Mononuclear cell (primary cell): Measurements from ENCODE around the gene KIF2C. TPM values are rescaled to one million over a fixed set of nuclear protein-coding genes. Genes with fewer than 3 reads are reported as not detected.
"Not testable (repeated sequence)": the region's sequence is repeated elsewhere in the genome, so short reads cannot be mapped to it uniquely, and the experiment has no call there.

ENCODE experiments used
- H3K27me3 ChIP-seq: 2 replicates; pipeline ENCODE4 v1.6.0; 2011; ENCODE audit warnings: low read length, control low read depth; ENCODE audit not compliant: insufficient read depth
- H3K4me1 ChIP-seq: 2 replicates; pipeline ENCODE4 v1.5.1; 2011; ENCODE audit warnings: mild to moderate bottlenecking, low read length, control low read depth; ENCODE audit not compliant: insufficient read depth
- H3K4me3 ChIP-seq: 2 replicates; pipeline ENCODE4 v1.5.1; 2011; ENCODE audit warnings: mild to moderate bottlenecking, low read length, moderate library complexity
- H3K9me3 ChIP-seq: 2 replicates; pipeline ENCODE4 v1.5.1; 2011; ENCODE audit warnings: low read depth, mild to moderate bottlenecking, control low read depth, low read length
- total RNA-seq: library from RNA; depleted of rRNA; stranded (reverse); fragments of >200 nt; gene quantifications from one replicate; pipeline ENCODE4 v1.2.3, GENCODE V29; 2012

KIF2C gene
- total RNA-seq, 1 donor, result 0.21 TPM

GRCh38 chr1:44724955-44725698, 14.5 kb upstream of the KIF2C start:
- H3K9me3 ChIP-seq, result no peaks in the 10 kb centered on the region
- no peaks in the 10 kb centered on the region for H3K27me3 ChIP-seq
- H3K4me3 ChIP-seq, result no peak overlapping the region
- peaks cover 76% of the 10 kb centered on the region for H3K4me1 ChIP-seq

- Histone ChIP-seq H3K27me3 (no peaks in the 10 kb centered on the region), H3K4me1 (peaks cover 42% of the 10 kb centered on the region), H3K4me3 (peak within 1 kb of the TSS; percentile 26), H3K9me3 (no peaks in the 10 kb centered on the region)
These were observed 8.7 kb upstream of the KIF2C start, which contains the start of gene RNU5D-1 for GRCh38 chr1:44730741-44731512. RNU5D-1 (minus strand) TSS chr1:44731170.

- H3K4me1 ChIP-seq, result peaks cover 32% of the 10 kb centered on the region
- H3K4me3 ChIP-seq, result no peak overlapping the region
- H3K9me3 ChIP-seq, result no peaks in the 10 kb centered on the region
- H3K27me3 ChIP-seq, result no peaks in the 10 kb centered on the region
These were observed 6.3 kb upstream of the KIF2C start for GRCh38 chr1:44733365-44733764.

GRCh38 chr1:44733784-44734183, 5.9 kb upstream of the KIF2C start:
- Histone ChIP-seq H3K4me3 (no peak overlapping the region), H3K27me3 (no peaks in the 10 kb centered on the region), H3K9me3 (no peaks in the 10 kb centered on the region), H3K4me1 (peaks cover 30% of the 10 kb centered on the region)

- Histone ChIP-seq H3K9me3 (no peaks in the 10 kb centered on the region), H3K27me3 (no peaks in the 10 kb centered on the region), H3K4me3 (no peak overlapping the region), H3K4me1 (peaks cover 27% of the 10 kb centered on the region)
These were observed 3.6 kb upstream of the KIF2C start for GRCh38 chr1:44735992-44736391.

GRCh38 chr1:44738953-44739306, 707 bp upstream of the KIF2C start:
- H3K27me3 ChIP-seq, H3K9me3 ChIP-seq: not testable (repeated sequence)
- Histone ChIP-seq H3K4me1 (peaks cover 20% of the 10 kb centered on the region), H3K4me3 (peak overlapping the region; percentile 76)

- H3K4me3 ChIP-seq, result peak overlapping the region; percentile 76
These were observed 561 bp downstream of the KIF2C start for GRCh38 chr1:44740179-44740617.

GRCh38 chr1:44743211-44743610, 3.6 kb downstream of the KIF2C start:
- Histone ChIP-seq H3K4me1 (peaks cover 17% of the 10 kb centered on the region), H3K9me3 (no peaks in the 10 kb centered on the region), H3K27me3 (no peaks in the 10 kb centered on the region), H3K4me3 (no peak overlapping the region)

More at GRCh38 chr1:44740179-44740617, 561 bp downstream of the KIF2C start:
- Histone ChIP-seq H3K4me1 (peaks cover 17% of the 10 kb centered on the region), H3K9me3 (no peaks in the 10 kb centered on the region), H3K27me3 (no peaks in the 10 kb centered on the region)

- no peaks in the 10 kb centered on the region for H3K27me3 ChIP-seq
- H3K9me3 ChIP-seq, result no peaks in the 10 kb centered on the region
- H3K4me3 ChIP-seq, result no peak overlapping the region
- no peaks in the 10 kb centered on the region for H3K4me1 ChIP-seq
These were observed 8.2 kb downstream of the KIF2C start for GRCh38 chr1:44747878-44748277.

- peaks cover 6% of the 10 kb centered on the region for H3K4me1 ChIP-seq
- H3K4me3 ChIP-seq, result no peak overlapping the region
- H3K27me3 ChIP-seq, result no peaks in the 10 kb centered on the region
- no peaks in the 10 kb centered on the region for H3K9me3 ChIP-seq
These were observed 17.8 kb downstream of the KIF2C start for GRCh38 chr1:44757420-44757819.

- Histone ChIP-seq H3K27me3 (no peaks in the 10 kb centered on the region), H3K9me3 (no peaks in the 10 kb centered on the region), H3K4me3 (no peak overlapping the region), H3K4me1 (peaks cover 6% of the 10 kb centered on the region)
These were observed 19.4 kb downstream of the KIF2C start for GRCh38 chr1:44759077-44759476.

- no peaks in the 10 kb centered on the region for H3K27me3 ChIP-seq
- H3K9me3 ChIP-seq, result no peaks in the 10 kb centered on the region
- no peak overlapping the region for H3K4me3 ChIP-seq
- H3K4me1 ChIP-seq, result peaks cover 6% of the 10 kb centered on the region
These were observed 21.2 kb downstream of the KIF2C start for GRCh38 chr1:44760876-44761275.

- not testable (repeated sequence) for H3K4me1 ChIP-seq, H3K27me3 ChIP-seq, H3K9me3 ChIP-seq, H3K4me3 ChIP-seq
These were observed 26.8 kb downstream of the KIF2C start for GRCh38 chr1:44766421-44766820.

- Histone ChIP-seq H3K4me3 (peak within 1 kb of the TSS; percentile 97), H3K27me3 (no peaks in the 10 kb centered on the region), H3K4me1 (peaks cover 37% of the 10 kb centered on the region), H3K9me3 (no peaks in the 10 kb centered on the region)
These were observed 35.7 kb downstream of the KIF2C start, which contains the start of gene RPS8 for GRCh38 chr1:44775078-44775929. RPS8 (plus strand) TSS chr1:44775540; CDS start chr1:44775597, 57 bp downstream.
